ENCODE data around the gene GALNT3. TPM values are rescaled to one million over a fixed set of nuclear protein-coding genes. Genes with fewer than 3 reads are reported as not detected.

The GALNT3 gene
- total RNA-seq, 1 experiment from 2014 or later: 18.5 TPM

DNA sequence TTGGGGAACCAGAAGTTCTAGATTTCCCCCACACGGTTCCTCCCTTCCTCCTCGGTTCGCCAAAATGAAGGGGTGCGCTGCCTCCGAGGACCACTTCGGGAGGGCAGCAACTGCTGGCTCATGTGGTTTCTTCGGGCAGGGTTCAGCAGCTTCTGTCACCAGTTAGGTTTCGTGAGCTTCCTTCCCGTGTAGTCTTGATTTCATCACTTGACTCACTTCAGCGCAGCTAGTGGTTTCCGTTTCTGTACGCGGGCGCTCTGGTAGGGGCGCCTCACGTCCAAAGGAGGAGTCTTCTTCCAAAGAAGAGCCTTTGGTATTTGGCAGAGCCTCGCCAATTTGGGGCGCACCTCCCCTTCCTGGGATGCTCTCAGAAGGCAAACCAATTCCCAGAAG, 485 bp upstream of the GALNT3 start:
- TF ChIP-seq, protein P1, sequence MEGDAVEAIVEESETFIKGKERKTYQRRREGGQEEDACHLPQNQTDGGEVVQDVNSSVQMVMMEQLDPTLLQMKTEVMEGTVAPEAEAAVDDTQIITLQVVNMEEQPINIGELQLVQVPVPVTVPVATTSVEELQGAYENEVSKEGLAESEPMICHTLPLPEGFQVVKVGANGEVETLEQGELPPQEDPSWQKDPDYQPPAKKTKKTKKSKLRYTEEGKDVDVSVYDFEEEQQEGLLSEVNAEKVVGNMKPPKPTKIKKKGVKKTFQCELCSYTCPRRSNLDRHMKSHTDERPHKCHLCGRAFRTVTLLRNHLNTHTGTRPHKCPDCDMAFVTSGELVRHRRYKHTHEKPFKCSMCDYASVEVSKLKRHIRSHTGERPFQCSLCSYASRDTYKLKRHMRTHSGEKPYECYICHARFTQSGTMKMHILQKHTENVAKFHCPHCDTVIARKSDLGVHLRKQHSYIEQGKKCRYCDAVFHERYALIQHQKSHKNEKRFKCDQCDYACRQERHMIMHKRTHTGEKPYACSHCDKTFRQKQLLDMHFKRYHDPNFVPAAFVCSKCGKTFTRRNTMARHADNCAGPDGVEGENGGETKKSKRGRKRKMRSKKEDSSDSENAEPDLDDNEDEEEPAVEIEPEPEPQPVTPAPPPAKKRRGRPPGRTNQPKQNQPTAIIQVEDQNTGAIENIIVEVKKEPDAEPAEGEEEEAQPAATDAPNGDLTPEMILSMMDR (conservative IDR thresholded peaks at IDR 0.05): no peak
- peak overlapping the region; percentile 55 for H3K14ac ChIP-seq (ENCODE audit: insufficient read depth, low read length)
- Mint-ChIP-seq H3K27ac (peak overlapping the region; percentile 76 to 93 (median 89); a peak in 6 of 7 replicates), H3K36me3 (ENCODE audit: insufficient read depth in 1 of 3, low read depth in 3 of 3) (peaks cover under 1 to 19% (median 7%) of the 10 kb centered on the region in 3 experiments; a peak in 6 of 7 replicates), H3K27me3 (ENCODE audit: low read depth) (no peaks in the 10 kb centered on the region), H3K9me3 (peaks cover 0 to under 1% of the 10 kb centered on the region in 2 experiments; a peak in 1 of 5 replicates), H3K4me1 (peaks cover 55 to 58% of the 10 kb centered on the region in 2 experiments), H3K4me3 (peak overlapping the region; percentile 94 to 99)
- WGBS (ENCODE audit: extremely low coverage, insufficient read length, low lambda C conversion rate): no CpG with 5 or more reads among the region's 18 CpGs
- H3K27ac ChIP-seq (ENCODE audit: insufficient read length, low read depth, low read length): peak overlapping the region; percentile 71
- peak overlapping the region; percentile 98 for H3K4me2 ChIP-seq (ENCODE audit: insufficient read depth, insufficient read length, low read length)
- no peak overlapping the region for H2BK12ac ChIP-seq (ENCODE audit: insufficient read length, low read depth, low read length)
- no peak overlapping the region for H3K4ac ChIP-seq (ENCODE audit: low read depth, low read length)
- H4K20me1 ChIP-seq (ENCODE audit: control insufficient read depth, insufficient read depth, insufficient read length): peaks cover 3% of the 10 kb centered on the region
- peaks cover 4% of the 10 kb centered on the region; the same call in 1 of the 2 replicates for H3K4me1 ChIP-seq (ENCODE audit: insufficient read depth, low read length)
- H4K5ac ChIP-seq (ENCODE audit: insufficient read length, low read depth, low read length): no peak overlapping the region
- H3K9me3 ChIP-seq (ENCODE audit: control insufficient read depth, low read depth, low read length): no peaks in the 10 kb centered on the region
- H4K8ac ChIP-seq (replicated peaks; ENCODE audit: insufficient read length, low read depth, low read length): no peak overlapping the region
- no peak overlapping the region for H4K91ac ChIP-seq (ENCODE audit: insufficient read length, low read depth, low read length)
- H3K79me1 ChIP-seq (ENCODE audit: insufficient read depth, low read depth, low read length, poor library complexity, severe bottlenecking): no peaks in the 10 kb centered on the region
- H3K9ac ChIP-seq (ENCODE audit: extremely low read depth, insufficient read length, low read length): peak overlapping the region; percentile 81
- H2BK5ac ChIP-seq (ENCODE audit: insufficient read length, low read length): no peak overlapping the region
- H2BK20ac ChIP-seq (ENCODE audit: low read depth, low read length, poor library complexity, severe bottlenecking): no peak overlapping the region
- no peak overlapping the region for H2BK15ac ChIP-seq (ENCODE audit: low read depth, low read length)
- peaks cover 13% of the 10 kb centered on the region for H3K23me2 ChIP-seq (ENCODE audit: insufficient read length, low read depth, low read length, poor library complexity, severe bottlenecking)
- H2BK120ac ChIP-seq (ENCODE audit: low read depth, low read length, poor library complexity, severe bottlenecking): no peak overlapping the region
- no peak overlapping the region for H3K56ac ChIP-seq (ENCODE audit: insufficient read length, low read depth, low read length)
- no peak overlapping the region for H3T11ph ChIP-seq (ENCODE audit: low read length)
- H2AK5ac ChIP-seq (ENCODE audit: insufficient read length, low read length): no peak overlapping the region
- no peak overlapping the region for H3K23ac ChIP-seq (ENCODE audit: insufficient read length, low read depth, low read length)
- no peaks in the 10 kb centered on the region for H3K27me3 ChIP-seq (ENCODE audit: insufficient read depth, low read length)
- peaks cover 14% of the 10 kb centered on the region; the same call in 1 of the 2 replicates for H3K79me2 ChIP-seq (ENCODE audit: insufficient read depth, low read length)
- H2AFZ ChIP-seq (ENCODE audit: low read length): peak overlapping the region; percentile 27
- peak; percentile 65 for DNase-seq
- peak overlapping the region; percentile 71 for H3K18ac ChIP-seq (ENCODE audit: insufficient read length, low read depth, low read length)

All from H9 (cell line).